Activated CD4-positive, alpha-beta T cell treated with anti-CD3 and anti-CD28 coated beads, Interleukin-2, Interleukin-4, amounts not matched to agents 100 ng/mL and 50 ng/mL, durations not matched to agents 16 hours and 8 hours (primary cell): ENCODE results near the gene SLC15A1.

ENCODE experiments used
- DNase-seq: peaks from one replicate; pipeline ENCODE4 v3.0.0-alpha.2; 2020; ENCODE audit warnings: low spot score

The SLC15A1 gene

DNA sequence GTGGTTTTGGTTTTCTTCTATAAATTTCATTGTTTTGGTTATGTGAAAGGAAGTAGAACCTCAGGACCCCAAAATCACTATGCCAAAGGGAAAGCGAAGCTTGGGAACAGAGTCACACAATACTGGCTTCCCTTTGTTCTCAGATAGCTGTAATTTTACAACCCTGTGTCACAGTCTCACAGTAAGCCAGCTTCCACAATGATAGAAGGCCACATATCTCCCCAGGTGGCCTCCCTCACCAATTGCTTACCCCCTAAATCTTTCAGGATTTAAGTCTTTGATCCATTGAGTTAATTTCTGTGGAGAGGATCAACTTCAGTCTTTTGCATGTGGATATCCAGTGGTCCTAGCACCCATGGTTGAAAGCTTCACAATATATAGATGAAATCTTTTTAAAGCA, 58.7 kb downstream of the SLC15A1 start:
- DNase-seq = no peak

DNA sequence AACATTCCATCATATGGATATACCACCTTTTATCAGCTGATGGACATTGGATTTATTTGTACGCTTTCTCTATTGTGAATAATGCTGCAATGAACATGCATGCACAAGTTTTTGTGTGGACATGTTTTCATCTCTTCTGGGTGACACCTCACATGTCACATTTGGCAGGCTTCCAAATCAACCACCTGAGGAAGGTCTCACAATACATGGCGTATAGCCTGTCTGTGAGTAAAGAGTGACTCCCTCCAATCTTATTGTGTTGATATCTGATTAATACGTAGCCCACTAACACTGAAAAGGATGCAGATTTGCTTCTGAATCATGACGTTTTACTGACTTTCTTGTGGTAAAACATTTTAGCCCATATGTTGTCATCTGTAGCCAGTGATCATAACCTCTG, 61.1 kb downstream of the SLC15A1 start:
- DNase-seq = no peak

DNA sequence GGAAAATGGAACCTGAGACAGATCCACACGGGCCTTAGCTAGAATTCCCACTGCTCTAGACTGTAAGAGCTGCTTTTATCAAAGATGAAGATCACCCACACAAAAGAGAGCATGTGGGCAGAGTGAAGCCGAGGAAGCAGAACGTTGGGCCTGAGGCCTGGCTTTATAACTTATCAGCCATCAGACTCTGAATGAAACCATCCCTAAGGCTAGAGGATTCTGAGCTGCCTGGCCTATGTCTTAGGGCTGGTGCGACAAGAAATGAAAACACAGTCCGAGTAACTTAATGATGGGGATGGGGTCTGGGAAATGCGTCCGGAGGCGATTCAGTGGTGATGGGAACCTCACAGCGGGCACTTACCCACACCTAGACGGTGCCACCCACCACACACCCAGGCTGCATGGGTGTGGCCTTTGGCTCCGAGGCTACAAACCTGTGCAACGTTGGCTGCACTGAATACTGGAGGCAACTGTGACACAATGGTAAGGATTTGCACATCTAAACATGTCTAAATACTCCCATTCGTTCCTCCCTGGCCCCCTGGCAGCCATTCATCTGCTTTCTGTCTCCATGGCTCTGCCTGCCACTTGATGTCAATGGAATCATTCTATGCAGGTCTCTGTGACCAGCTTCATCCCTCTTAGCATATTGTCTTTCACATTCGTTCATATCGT, 62.0 kb downstream of the SLC15A1 start:
- no peak for DNase-seq

DNA sequence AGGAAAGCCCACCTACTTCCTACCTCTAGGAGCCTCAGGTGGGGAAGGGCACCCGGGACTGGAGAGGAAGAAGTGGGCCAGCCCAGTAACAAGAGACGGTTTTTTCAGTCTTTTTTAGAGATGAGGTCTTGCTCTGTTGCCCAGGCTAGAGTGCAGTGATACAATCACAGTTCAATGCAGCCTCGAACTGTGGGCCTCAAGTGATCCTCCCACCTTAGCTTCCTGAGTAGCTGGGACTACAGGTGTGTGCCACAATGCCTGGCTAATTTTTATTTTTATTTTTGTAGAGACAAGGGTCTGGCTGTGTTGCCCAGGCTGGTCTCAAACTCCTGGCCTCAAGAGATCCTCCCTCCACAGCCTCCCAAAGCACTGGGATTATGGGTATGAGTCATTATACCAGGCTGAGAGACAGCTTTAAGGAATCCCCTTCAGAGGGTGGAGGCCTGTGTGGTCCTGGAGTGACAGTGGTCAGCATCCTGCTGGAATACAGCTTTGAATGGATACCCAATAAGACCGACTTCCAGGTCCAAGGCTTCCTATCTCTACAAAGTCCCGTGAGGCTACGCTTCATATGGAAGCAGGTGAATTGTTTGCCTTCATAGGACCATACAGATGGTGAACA, 63.0 kb downstream of the SLC15A1 start:
- no peak for DNase-seq

DNA sequence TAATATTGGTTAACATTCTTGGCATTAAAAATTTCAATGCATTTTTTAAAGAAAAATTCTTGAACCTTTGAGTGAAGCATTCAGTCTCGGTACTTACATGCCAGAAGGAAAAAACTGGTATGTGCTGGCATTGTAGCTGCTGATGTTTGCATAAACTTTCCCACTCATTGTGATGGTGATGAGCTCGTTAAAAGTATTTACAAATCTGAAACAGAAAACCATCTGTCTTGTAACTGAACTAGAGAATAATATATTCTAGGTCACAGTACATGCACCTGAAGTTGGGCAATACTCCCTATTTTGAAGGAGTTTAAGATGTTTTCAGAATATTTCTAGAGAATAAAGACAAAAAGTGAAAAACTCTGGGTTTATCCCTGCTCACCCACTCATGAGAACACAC, 64.1 kb downstream of the SLC15A1 start:
- DNase-seq = no peak

DNA sequence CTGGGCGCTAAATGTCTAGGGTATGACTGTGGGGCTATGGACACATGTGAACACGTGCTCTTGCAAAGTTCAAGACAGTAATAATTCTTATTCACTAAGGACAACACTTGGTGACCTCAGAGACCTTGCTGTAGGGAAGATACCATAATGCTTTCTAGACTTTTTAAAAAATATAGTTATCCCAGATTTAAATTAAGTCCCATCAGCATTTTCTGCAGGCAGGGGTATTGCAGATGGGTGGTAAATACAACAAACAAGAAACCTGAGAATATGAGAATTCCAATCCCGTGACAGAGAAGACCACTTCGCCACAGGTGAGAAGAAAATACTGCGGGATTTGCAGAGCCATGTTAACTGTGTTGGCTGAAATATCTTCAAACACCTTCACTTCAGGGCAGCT, 65.2 kb downstream of the SLC15A1 start:
- no peak for DNase-seq

DNA sequence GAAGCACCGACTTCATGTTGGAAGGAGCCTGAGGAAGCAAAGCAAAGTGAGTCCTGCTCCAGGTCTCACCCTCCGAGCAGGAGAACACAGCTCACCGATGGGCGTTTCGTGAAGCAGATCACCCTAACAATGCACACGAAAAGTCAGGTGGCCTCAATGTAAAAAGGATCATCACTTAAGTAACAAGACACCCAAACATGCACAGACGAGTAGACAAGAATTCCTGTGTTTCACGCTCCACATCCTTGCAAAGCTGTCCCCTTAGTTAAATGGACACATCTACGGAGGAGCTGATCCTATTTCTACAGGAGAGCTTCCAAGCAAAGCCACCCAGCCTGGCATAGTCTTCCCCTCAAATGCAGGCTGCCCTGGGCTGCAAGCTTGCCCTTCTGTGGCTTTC, 66.2 kb downstream of the SLC15A1 start:
- no peak for DNase-seq

DNA sequence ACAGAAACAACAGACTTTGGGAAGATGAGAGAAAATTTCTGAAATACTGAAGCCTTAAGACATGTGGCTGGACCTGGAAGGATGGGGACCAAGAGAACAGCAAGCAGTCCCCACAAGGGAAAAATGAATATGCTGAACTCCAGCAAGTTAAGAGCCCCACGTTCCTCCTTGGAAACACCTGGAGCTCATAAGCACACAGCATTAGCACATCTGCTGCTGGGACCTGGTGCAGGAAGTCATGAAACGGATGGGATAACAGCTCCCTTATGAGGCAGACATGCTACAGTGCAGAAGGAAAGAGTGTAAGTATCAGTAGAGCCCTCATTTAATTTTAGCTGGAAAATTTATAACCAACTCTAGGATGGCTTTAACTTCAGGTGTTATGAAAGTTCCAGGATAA, 67.3 kb downstream of the SLC15A1 start:
- no peak for DNase-seq

DNA sequence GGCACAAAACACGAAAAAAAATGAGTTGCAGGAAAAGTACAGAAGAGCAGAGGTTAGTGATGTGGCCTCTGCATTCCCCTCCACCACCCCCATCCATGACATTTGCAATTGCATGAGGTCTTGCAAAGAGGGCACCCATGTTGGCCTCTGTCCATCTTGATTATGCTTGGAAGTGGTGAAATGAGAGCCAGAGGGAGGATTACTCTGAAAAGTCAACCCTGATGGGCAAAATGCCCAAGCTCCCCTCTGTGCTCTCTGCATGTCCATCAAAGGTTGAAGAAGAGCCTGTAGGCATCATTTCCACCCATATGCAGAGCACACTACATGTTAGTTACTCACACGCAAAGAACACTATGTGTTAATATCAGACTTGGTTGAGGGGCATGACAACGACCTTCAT, 71.4 kb downstream of the SLC15A1 start:
- DNase-seq = no peak

DNA sequence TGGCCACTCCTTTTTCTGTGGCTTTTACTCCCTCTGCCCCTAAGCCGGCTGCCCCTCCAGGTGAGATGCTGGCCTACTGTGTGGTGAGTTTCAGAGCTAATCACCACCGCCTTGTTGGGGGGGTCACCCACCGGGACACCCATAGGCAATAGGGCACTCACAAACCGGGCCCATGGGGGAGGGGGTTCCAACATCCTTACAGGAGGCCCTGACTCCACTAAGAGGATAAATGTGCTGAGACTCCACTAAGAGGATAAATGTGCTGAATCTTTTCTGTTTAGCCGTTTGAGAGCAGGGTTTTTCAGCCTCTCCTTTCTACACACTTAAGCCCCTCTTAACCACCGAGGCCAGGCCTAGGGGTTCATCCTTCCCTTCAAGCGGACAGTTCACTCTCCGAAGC, 73.7 kb downstream of the SLC15A1 start:
- no peak for DNase-seq

DNA sequence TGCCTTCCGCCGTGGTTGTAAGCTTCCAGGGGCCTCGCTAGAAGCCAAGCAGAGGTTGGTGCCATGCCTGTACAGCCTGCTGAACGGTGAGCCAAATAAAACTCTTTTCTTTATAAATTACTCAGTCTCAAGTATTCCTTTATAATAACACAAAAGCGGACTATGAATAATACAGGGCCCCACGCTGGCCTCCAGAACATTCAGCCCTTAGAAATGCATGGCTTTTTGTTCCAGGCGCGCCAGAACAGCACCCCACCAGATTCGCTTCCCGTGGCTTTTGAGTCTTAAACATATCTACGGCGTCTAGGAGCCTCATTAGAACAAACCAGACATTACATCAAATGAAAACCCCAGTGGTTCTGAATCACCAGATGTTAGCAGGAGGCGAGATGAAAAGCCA, 75.1 kb downstream of the SLC15A1 start:
- DNase-seq = no peak

DNA sequence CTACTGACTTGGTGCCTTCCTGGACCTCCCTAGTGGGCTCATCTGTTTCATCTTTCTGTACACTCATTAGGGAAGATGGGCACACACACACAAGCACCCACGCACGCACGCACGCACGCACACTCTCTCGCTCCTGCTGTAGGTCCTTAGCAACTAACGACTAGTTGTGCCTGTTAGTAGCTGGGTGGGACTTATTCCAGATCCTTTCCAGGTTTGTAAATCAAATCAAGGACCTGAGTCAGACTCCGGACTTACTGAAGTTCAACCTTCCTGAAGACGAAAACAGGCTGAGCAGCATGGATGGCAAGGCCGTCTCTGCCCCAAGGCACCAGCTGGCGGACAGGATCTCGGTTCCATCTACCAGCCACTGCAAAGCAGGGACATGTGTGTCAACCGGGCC, 76.2 kb downstream of the SLC15A1 start:
- DNase-seq = no peak

DNA sequence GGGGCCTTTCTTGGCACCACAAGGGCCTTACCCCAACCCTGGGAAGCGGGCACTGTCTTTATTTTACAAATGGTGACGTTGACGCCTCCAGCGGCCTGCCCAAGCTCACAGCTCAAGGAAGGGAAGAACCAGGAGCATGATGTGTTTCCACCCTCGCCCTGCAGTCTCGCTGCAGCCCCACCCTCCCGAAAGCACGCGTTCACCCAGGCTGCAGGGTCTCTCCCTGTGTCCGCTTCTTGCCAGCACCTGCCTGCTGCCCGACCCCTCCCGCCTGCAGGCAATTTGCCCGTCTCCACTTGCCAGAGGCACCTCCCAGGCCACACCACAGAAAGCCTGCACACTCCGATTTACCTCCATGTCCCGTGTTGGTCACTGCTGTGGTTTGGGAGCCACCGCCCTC, 76.6 kb downstream of the SLC15A1 start:
- DNase-seq = no peak

DNA sequence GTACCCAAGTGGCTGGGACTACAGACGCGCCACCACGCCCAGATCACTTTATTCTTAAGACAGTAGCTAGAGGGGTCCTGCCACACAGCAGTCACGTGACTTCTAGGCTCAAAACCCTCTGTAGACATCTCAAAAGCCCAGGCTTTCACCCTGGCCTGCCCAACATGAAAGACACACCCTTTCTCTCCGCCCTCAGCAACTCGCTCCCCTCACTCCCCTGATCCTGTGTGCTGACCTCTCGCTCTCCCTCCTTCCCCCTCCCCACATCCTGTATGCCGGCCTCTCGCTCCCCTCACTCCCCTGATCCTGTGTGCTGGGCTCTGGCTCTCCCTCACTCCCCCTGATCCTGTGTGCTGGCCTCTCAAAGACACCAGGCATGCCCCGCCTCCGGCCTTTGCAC, 77.4 kb downstream of the SLC15A1 start:
- DNase-seq = no peak

DNA sequence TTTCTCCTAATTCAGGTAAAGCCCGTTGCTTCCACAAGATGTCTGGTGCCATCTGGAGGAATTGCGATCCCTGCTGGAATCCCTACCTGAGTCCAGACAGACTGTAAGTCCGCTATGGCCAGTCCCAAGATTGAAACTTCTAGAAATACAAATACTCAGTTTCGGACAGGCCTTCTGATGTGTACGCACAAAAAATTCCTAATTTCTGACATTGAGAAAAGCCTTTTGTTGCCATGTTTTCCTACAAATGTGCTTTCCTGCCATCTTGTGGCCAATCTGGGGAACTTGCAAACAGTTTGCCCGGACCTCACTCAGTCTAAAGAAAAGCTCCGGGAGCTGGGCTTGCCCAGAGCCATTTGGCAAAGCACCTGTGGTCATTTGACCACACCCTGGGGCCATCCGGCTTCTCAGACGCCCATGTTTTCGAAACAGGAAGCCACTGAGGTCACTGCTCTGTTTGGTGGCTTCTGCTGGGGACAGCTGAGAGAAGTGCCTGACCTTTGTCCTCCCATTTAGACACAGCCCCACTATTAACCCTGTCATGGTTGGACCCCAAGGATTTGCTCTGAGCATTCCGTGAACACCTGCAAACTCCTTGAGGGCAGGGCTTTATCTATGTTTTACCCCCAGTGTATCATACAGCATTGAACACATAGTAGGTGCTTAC, 79.4 kb downstream of the SLC15A1 start:
- DNase-seq = peak; percentile 58

DNA sequence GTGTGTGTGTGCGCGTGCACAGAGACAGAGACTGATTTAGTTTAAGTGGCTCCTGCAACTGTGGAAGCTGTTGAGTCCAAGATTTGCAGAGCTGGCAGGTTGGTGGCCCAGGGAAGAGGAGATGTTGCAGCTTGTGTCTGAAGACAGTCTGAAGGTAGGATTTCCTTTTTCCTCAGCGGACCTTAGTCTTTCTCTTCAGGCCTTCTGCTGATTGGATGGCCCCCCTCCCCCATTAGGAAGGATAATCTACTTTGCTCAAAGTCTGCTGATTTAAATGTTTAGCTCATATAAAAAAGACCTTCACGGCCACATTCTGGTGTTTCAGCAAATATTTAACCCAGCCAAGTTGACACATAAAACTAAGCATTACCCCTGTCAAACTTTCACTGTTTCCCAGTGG, 84.3 kb downstream of the SLC15A1 start:
- DNase-seq = no peak

DNA sequence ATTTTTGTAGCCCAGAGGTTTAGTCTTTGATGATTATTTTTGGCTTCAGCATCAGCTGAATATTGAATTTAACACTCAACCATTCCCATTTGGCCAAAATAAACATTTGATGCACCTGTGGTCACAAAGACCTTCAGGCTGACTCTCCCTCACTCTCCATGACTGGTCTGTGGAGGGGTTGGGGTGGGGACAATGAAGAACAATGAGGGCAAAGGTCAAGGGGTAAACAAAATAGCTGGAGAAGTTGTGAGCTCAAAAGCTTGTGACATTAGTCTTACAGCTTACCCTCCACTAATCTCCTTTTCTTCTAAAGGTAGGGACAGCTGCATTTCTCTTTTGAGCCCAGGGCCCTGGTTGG, 86.9 kb downstream of the SLC15A1 start:
- no peak for DNase-seq

DNA sequence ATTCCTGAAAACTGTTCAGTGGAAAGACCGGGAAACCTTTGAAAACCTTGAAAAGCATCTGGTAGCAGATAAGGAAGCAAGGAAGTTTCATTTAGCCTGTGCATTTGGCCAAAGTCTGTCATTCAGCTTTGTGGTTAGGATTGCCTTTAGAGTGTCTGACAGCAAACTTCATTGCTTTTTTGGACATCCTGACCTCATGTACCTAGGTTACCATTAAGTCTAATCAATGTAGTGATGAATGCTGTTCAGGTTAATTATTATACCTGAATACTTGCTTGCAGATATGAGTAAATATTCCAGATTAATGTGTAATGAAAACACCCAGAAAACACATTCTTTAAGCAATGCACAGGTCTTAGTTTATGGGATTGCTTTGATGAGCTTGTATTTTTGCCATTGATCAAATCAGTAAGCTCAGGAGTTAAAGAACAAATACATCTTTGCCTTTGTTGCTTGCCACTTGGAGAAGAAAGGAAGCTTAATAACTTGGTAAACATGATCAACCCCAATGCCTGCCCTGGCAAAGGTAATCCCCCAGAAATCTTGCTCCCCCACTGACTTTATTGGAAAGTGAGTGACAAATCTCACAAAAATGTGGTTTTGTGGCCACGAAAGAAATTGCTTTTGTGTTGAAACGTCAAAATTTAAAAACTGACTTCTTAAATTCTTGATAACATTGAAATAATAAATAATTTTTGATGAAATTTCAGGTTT, 87.4 kb downstream of the SLC15A1 start:
- DNase-seq = no peak

DNA sequence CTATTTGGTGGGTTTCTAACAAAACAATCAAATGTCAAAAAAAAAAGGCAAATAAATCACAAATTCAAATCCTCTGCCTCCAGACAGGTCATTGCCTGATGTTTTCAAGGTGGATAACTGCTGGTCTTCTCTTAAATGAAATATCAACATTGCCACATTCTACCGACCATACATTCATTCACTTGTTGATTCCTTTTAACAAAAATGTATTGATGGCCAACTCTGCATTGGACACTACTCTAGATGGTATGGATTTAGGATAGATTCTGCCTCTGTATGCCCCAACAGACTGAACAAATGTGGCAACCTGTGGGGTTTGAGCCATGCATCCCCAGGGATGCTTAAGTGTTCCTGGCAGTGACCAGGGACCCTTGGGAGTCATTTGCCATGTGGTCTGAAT, 88.0 kb downstream of the SLC15A1 start:
- no peak for DNase-seq

DNA sequence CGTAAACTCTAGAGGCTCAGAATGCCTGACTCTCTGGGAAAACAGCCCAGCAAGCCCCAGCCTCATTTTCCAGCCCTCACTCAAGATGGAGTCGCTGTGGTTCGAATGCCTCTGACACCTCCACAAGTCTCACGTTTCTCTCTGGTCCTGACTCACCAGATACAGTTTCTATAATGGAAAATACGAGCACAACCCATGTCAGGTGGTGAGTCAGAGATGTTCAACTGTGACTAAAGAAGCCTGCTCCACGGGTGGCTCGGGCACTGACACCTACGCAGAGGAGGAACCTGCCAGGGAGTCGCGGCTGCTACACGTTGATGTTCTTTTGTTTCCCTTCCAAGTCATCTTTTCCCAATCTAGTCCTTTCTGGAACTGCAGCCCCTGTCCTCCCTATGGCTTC, 88.4 kb downstream of the SLC15A1 start:
- peak; percentile 59 for DNase-seq

DNA sequence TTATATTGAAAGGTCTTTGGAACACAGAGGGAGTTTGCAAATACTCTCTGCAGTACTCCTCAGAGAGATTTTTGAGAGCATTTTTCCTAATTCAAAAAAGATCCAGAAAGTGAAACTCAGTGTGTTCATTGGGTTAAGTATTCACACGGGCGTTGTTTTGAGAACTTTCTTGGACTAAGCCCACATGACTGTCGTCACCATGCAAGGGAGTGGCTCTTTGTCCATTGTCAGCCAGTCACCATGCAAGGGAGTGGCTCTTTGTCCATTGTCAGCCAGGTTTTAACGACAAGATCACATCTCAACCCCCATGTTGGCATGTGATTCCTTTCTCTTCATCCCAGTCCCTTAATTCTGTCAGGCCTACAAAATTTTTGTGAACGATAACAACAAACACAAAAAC, 94.3 kb downstream of the SLC15A1 start:
- no peak for DNase-seq

DNA sequence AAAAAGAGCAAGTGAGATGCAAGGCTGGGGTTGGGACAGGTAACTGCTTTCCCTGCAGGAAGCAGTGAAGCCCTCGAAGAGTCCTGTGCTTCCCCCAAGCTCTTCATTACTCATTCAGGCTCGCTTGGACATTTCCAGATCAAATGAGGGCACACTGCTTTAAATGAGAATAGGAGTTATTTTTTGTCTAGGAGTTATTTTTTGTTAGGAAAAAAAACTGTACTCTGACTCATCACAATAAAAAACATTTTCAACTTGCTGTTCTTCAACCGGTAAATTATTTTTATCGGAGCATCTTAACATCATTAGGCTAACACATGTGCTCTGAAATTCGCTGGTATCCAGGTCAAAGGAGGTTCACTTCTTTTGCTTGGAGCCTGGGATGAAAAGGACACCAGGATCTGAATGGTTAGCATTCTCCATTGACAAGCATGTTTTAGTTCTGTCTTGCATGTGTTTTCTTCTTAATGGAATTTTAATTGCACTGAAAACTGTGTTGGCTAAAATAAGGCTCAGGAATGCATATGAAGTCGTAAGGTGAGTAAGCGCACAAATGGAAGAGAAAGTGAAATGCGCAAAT, 94.9 kb downstream of the SLC15A1 start:
- DNase-seq = no peak

DNA sequence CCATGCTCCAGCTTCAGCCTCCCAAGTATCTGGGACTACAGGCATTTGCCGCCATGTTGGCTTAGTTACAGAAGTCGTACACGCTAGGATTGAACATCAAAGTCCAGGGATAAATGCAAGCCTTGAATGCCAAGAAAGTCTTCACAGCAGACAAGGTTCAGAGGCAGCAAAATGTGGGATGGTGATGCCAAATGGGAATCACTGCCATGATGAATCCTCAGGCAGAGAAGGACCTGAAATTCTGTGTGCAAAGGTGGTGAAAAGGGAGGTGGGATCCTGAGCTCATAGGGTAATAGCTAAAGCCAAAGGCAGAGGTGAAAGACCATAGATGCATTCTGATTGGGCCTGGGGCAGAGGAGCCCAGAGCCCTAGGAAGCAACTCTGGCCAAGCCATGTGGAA, 96.2 kb downstream of the SLC15A1 start:
- DNase-seq = no peak
